ENCODE results near the gene SLC6A8.
A peak's percentile ranks its signal among the peaks of the same experiment; 100 is the strongest.

DNA sequence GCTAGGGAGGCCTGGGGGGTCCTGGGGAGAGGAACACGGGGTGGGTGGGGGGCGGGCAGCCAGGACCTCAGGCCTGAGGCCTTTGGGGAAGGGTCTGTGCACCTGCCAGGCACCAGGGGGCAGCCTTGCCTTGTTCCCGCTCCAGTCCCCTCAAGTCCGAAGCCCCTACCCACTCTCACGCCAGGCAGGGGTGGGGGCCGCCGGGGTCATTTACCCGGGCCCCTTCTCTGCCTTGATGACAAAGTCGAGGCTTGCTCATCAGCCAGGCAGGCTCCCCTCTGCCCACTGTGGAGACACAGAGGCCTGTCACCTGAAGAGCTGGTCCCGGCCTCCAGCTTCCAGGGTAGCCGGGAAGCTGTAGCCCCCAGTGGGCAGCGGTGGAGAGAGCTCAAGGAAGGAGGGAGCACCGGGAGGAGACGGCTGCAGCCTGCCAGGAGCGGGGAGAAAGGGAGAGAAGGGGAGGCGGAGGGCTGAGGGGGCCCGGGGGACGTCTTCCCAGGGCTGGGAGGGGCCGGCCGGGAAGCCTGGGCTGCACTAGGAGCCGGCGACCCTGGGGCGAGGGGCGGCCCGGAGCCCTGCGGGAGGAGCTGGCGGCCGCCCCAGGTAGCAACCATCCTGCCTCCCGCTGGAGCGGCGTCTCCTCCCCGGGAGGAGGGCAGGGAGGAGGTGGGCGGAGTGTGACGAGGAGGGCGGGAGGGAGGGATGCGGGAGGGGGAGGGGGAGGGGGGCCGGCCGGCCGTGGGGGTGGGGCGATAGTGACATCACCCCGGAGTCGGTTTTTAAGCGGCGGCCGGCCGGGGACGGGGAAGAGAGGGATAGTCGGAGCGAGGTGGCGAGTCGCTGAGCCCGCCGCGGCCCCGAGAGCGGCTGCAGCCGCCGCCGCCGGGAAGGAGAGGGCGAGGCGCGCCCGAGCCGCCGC, at the start of gene SLC6A8:
- TF ChIP-seq, protein P1, sequence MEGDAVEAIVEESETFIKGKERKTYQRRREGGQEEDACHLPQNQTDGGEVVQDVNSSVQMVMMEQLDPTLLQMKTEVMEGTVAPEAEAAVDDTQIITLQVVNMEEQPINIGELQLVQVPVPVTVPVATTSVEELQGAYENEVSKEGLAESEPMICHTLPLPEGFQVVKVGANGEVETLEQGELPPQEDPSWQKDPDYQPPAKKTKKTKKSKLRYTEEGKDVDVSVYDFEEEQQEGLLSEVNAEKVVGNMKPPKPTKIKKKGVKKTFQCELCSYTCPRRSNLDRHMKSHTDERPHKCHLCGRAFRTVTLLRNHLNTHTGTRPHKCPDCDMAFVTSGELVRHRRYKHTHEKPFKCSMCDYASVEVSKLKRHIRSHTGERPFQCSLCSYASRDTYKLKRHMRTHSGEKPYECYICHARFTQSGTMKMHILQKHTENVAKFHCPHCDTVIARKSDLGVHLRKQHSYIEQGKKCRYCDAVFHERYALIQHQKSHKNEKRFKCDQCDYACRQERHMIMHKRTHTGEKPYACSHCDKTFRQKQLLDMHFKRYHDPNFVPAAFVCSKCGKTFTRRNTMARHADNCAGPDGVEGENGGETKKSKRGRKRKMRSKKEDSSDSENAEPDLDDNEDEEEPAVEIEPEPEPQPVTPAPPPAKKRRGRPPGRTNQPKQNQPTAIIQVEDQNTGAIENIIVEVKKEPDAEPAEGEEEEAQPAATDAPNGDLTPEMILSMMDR (conservative IDR thresholded peaks at IDR 0.05; ENCODE audit: low read length) = peak; percentile 44
- no peak for TF ChIP-seq EZH2phosphoT487 (IDR thresholded peaks at IDR 0.05; ENCODE audit: borderline replicate concordance)

Data from Loucy (cell line).